ENCODE measurements around the gene SHISA5.

GRCh38 chr3:48552111-48552951, 48.4 kb upstream of the SHISA5 start:
- TF ChIP-seq EZH2phosphoT487 (IDR thresholded peaks at IDR 0.05; ENCODE audit: low read depth, severe bottlenecking, unreplicated experiment) (no peak), CTCF (IDR thresholded peaks at IDR 0.05; ENCODE audit: poor library complexity) (no peak), EZH2 (IDR thresholded peaks at IDR 0.05; ENCODE audit: borderline replicate concordance) (no peak)
